ENCODE results near the gene MAML2.

GRCh38 chr11:96272529-96273222 lies 70.3 kb downstream of the MAML2 start:
- TF ChIP-seq CTCF (IDR thresholded peaks at IDR 0.05) = no peak
- no peak for TF ChIP-seq ZFX (IDR thresholded peaks at IDR 0.05; ENCODE audit: borderline replicate concordance)

All from 22Rv1 (cell line).